ENCODE results near the gene MED22.
"Not testable (repeated sequence)": the region's sequence is repeated elsewhere in the genome, so short reads cannot be mapped to it uniquely, and the experiment has no call there.

Gene MED22

GRCh38 chr9:133334888-133335287 is 13.0 kb downstream of the MED22 start:
- peaks cover 44% of the 10 kb centered on the region for H3K36me3 ChIP-seq (ENCODE audit: control insufficient read depth, insufficient read depth, low read length)
- not testable (repeated sequence) for H3K27me3 ChIP-seq (ENCODE audit: control insufficient read depth, insufficient read depth, low read length); H3K27ac ChIP-seq (ENCODE audit: low read depth, low read length); H3K4me1 ChIP-seq (ENCODE audit: control insufficient read depth, insufficient read depth, low read length); H3K9ac ChIP-seq (ENCODE audit: low read length)
- H3K4me3 ChIP-seq (ENCODE audit: low read length), result peak overlapping the region; percentile 95

GRCh38 chr9:133334161-133334560 is 13.8 kb downstream of the MED22 start:
- Histone ChIP-seq H3K9ac (ENCODE audit: low read length) (no peak overlapping the region), H3K27me3 (ENCODE audit: control insufficient read depth, insufficient read depth, low read length) (no peaks in the 10 kb centered on the region), H3K4me1 (ENCODE audit: control insufficient read depth, insufficient read depth, low read length) (no peaks in the 10 kb centered on the region), H3K4me3 (ENCODE audit: low read length) (no peak overlapping the region), H3K36me3 (ENCODE audit: control insufficient read depth, insufficient read depth, low read length) (peaks cover 41% of the 10 kb centered on the region), H3K27ac (ENCODE audit: low read depth, low read length) (no peak overlapping the region)

- no peak overlapping the region for H3K4me3 ChIP-seq (ENCODE audit: low read length)
- H3K9ac ChIP-seq (ENCODE audit: low read length), result no peak overlapping the region
- H3K4me1 ChIP-seq (ENCODE audit: control insufficient read depth, insufficient read depth, low read length), result no peaks in the 10 kb centered on the region
- H3K27ac ChIP-seq (ENCODE audit: low read depth, low read length), result no peak overlapping the region
- H3K27me3 ChIP-seq (ENCODE audit: control insufficient read depth, insufficient read depth, low read length), result no peaks in the 10 kb centered on the region
- peaks cover 38% of the 10 kb centered on the region for H3K36me3 ChIP-seq (ENCODE audit: control insufficient read depth, insufficient read depth, low read length)
Observed at GRCh38 chr9:133333566-133333965, 14.4 kb downstream of the MED22 start.

- H3K27me3 ChIP-seq (ENCODE audit: control insufficient read depth, insufficient read depth, low read length), result no peaks in the 10 kb centered on the region
- no peak overlapping the region for H3K27ac ChIP-seq (ENCODE audit: low read depth, low read length)
- H3K4me1 ChIP-seq (ENCODE audit: control insufficient read depth, insufficient read depth, low read length), result no peaks in the 10 kb centered on the region
- no peak overlapping the region for H3K4me3 ChIP-seq (ENCODE audit: low read length)
- H3K9ac ChIP-seq (ENCODE audit: low read length), result no peak overlapping the region
- peaks cover 38% of the 10 kb centered on the region for H3K36me3 ChIP-seq (ENCODE audit: control insufficient read depth, insufficient read depth, low read length)
Observed at GRCh38 chr9:133333011-133333410, 14.9 kb downstream of the MED22 start.

- no peak overlapping the region for H3K27ac ChIP-seq (ENCODE audit: low read depth, low read length)
- no peaks in the 10 kb centered on the region for H3K4me1 ChIP-seq (ENCODE audit: control insufficient read depth, insufficient read depth, low read length)
- peaks cover 38% of the 10 kb centered on the region for H3K36me3 ChIP-seq (ENCODE audit: control insufficient read depth, insufficient read depth, low read length)
- H3K27me3 ChIP-seq (ENCODE audit: control insufficient read depth, insufficient read depth, low read length), result no peaks in the 10 kb centered on the region
- H3K9ac ChIP-seq (ENCODE audit: low read length), result no peak overlapping the region
- no peak overlapping the region for H3K4me3 ChIP-seq (ENCODE audit: low read length)
Observed at GRCh38 chr9:133332381-133332730, 15.6 kb downstream of the MED22 start.

GRCh38 chr9:133331641-133332380 is 16.1 kb downstream of the MED22 start:
- no peak overlapping the region for H3K27ac ChIP-seq (ENCODE audit: low read depth, low read length)
- H3K4me1 ChIP-seq (ENCODE audit: control insufficient read depth, insufficient read depth, low read length), result no peaks in the 10 kb centered on the region
- peaks cover 38% of the 10 kb centered on the region for H3K36me3 ChIP-seq (ENCODE audit: control insufficient read depth, insufficient read depth, low read length)
- no peak overlapping the region for H3K9ac ChIP-seq (ENCODE audit: low read length)
- no peak overlapping the region for H3K4me3 ChIP-seq (ENCODE audit: low read length)
- no peaks in the 10 kb centered on the region for H3K27me3 ChIP-seq (ENCODE audit: control insufficient read depth, insufficient read depth, low read length)

GRCh38 chr9:133331221-133331620 is 16.7 kb downstream of the MED22 start:
- Histone ChIP-seq H3K27me3 (ENCODE audit: control insufficient read depth, insufficient read depth, low read length) (no peaks in the 10 kb centered on the region), H3K4me1 (ENCODE audit: control insufficient read depth, insufficient read depth, low read length) (no peaks in the 10 kb centered on the region), H3K27ac (ENCODE audit: low read depth, low read length) (no peak overlapping the region), H3K36me3 (ENCODE audit: control insufficient read depth, insufficient read depth, low read length) (peaks cover 38% of the 10 kb centered on the region), H3K9ac (ENCODE audit: low read length) (no peak overlapping the region), H3K4me3 (ENCODE audit: low read length) (no peak overlapping the region)

GRCh38 chr9:133329306-133330156 is 18.4 kb downstream of the MED22 start:
- not testable (repeated sequence) for H3K27me3 ChIP-seq (ENCODE audit: control insufficient read depth, insufficient read depth, low read length); H3K4me1 ChIP-seq (ENCODE audit: control insufficient read depth, insufficient read depth, low read length); H3K27ac ChIP-seq (ENCODE audit: low read depth, low read length); H3K4me3 ChIP-seq (ENCODE audit: low read length); H3K9ac ChIP-seq (ENCODE audit: low read length)
- H3K36me3 ChIP-seq (ENCODE audit: control insufficient read depth, insufficient read depth, low read length), result peaks cover 38% of the 10 kb centered on the region

GRCh38 chr9:133327834-133328484 is 20.0 kb downstream of the MED22 start:
- Histone ChIP-seq H3K9ac (ENCODE audit: low read length) (no peak overlapping the region), H3K36me3 (ENCODE audit: control insufficient read depth, insufficient read depth, low read length) (peaks cover 24% of the 10 kb centered on the region), H3K27ac (ENCODE audit: low read depth, low read length) (no peak overlapping the region)

GRCh38 chr9:133327021-133327420 is 20.9 kb downstream of the MED22 start:
- not testable (repeated sequence) for H3K27me3 ChIP-seq (ENCODE audit: control insufficient read depth, insufficient read depth, low read length); H3K4me3 ChIP-seq (ENCODE audit: low read length); H3K27ac ChIP-seq (ENCODE audit: low read depth, low read length); H3K4me1 ChIP-seq (ENCODE audit: control insufficient read depth, insufficient read depth, low read length); H3K9ac ChIP-seq (ENCODE audit: low read length)
- H3K36me3 ChIP-seq (ENCODE audit: control insufficient read depth, insufficient read depth, low read length), result peaks cover 15% of the 10 kb centered on the region

More at GRCh38 chr9:133327834-133328484, 20.0 kb downstream of the MED22 start:
- no peaks in the 10 kb centered on the region for H3K4me1 ChIP-seq (ENCODE audit: control insufficient read depth, insufficient read depth, low read length)
- H3K27me3 ChIP-seq (ENCODE audit: control insufficient read depth, insufficient read depth, low read length), result no peaks in the 10 kb centered on the region
- no peak overlapping the region for H3K4me3 ChIP-seq (ENCODE audit: low read length)

GRCh38 chr9:133323991-133324703 is 23.8 kb downstream of the MED22 start:
- no peak overlapping the region for H3K27ac ChIP-seq (ENCODE audit: low read depth, low read length)
- no peaks in the 10 kb centered on the region for H3K4me1 ChIP-seq (ENCODE audit: control insufficient read depth, insufficient read depth, low read length)
- no peak overlapping the region for H3K4me3 ChIP-seq (ENCODE audit: low read length)
- no peaks in the 10 kb centered on the region for H3K27me3 ChIP-seq (ENCODE audit: control insufficient read depth, insufficient read depth, low read length)
- no peak overlapping the region for H3K9ac ChIP-seq (ENCODE audit: low read length)
- H3K36me3 ChIP-seq (ENCODE audit: control insufficient read depth, insufficient read depth, low read length), result no peaks in the 10 kb centered on the region

- Histone ChIP-seq H3K36me3 (ENCODE audit: control insufficient read depth, insufficient read depth, low read length) (no peaks in the 10 kb centered on the region), H3K9ac (ENCODE audit: low read length) (no peak overlapping the region), H3K4me1 (ENCODE audit: control insufficient read depth, insufficient read depth, low read length) (no peaks in the 10 kb centered on the region), H3K27ac (ENCODE audit: low read depth, low read length) (no peak overlapping the region), H3K27me3 (ENCODE audit: control insufficient read depth, insufficient read depth, low read length) (no peaks in the 10 kb centered on the region), H3K4me3 (ENCODE audit: low read length) (no peak overlapping the region)
Observed at GRCh38 chr9:133323211-133323610, 24.7 kb downstream of the MED22 start.

All from rectal smooth muscle tissue (tissue), 1 donor.